HL-60 (cell line): ENCODE data around the gene RFPL2.
"Not testable (repeated sequence)": the region's sequence is repeated elsewhere in the genome, so short reads cannot be mapped to it uniquely, and the experiment has no call there.

ENCODE experiments used
- CTCF ChIP-seq: IDR thresholded peaks from one replicate; pipeline ENCODE4 v1.5.1; 2011; ENCODE audit warnings: low read length, control low read depth, inconsistent platforms; ENCODE audit not compliant: insufficient read depth
- GABPA ChIP-seq: IDR thresholded peaks from 2 replicates; pipeline ENCODE4 v1.6.1; 2012; ENCODE audit warnings: low read depth
- POLR2AphosphoS5 ChIP-seq: IDR thresholded peaks from 2 replicates; pipeline ENCODE4 v1.6.1; 2012; ENCODE audit warnings: low read depth

DNA sequence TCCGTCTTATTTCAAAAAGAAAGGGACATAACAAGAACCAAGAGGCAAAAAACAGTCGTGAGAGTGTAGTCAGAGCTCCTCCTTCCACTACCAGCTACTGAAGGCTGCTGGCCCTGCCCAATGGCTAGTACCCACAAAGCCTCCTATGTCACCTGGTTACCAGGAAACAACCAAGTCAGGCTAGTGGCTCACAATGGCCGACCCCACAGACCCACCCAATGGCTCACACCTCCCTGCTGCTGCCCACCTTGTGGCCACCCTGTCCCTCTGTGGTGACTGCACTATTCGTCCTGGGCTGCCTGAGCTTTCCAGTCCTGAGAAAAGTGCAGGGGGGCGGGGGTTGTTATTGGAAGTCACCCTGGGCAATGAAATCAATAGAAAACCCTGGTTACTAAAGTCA, 47.2 kb downstream of the RFPL2 start:
- not testable (repeated sequence) for TF ChIP-seq CTCF, POLR2AphosphoS5, GABPA
